ENCODE results near the gene CNTN5. TPM values are rescaled to one million over a fixed set of nuclear protein-coding genes. Genes with fewer than 3 reads are reported as not detected.

Gene CNTN5
- total RNA-seq, 1 donor from 2014 or later: 0.36 TPM

DNA sequence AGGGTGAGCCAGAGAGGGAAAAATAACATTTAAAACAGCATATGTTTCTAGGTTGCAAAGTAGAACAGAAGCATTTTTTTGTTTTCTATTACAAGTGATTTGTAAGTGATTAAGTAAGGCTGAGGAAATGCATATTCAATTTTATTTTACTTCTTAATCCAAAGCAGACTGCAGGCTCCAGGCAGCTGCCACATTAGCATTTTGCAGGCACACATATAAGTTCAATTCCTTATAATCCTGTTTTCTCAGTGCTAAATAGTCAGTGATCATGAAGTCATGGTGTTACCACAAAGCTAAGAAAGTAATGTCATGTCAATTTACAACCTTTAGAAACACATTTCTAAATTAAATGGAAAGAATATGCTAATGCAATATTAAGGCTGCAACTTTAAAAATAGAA lies 149.8 kb downstream of the CNTN5 start:
- DNase-seq: no peak
- intact Hi-C loops (cut with micrococcal nuclease): no loop called here
- H3K9me3 ChIP-seq (replicated peaks): no peaks in the 10 kb centered on the region
- no peaks in the 10 kb centered on the region for H3K27me3 ChIP-seq (ENCODE audit: low read depth)
- no peaks in the 10 kb centered on the region for H3K4me1 ChIP-seq
- H3K36me3 ChIP-seq: no peaks in the 10 kb centered on the region
- H3K4me3 ChIP-seq: no peak overlapping the region
- no peak overlapping the region for H3K27ac ChIP-seq (replicated peaks)
- TF ChIP-seq, protein P1, sequence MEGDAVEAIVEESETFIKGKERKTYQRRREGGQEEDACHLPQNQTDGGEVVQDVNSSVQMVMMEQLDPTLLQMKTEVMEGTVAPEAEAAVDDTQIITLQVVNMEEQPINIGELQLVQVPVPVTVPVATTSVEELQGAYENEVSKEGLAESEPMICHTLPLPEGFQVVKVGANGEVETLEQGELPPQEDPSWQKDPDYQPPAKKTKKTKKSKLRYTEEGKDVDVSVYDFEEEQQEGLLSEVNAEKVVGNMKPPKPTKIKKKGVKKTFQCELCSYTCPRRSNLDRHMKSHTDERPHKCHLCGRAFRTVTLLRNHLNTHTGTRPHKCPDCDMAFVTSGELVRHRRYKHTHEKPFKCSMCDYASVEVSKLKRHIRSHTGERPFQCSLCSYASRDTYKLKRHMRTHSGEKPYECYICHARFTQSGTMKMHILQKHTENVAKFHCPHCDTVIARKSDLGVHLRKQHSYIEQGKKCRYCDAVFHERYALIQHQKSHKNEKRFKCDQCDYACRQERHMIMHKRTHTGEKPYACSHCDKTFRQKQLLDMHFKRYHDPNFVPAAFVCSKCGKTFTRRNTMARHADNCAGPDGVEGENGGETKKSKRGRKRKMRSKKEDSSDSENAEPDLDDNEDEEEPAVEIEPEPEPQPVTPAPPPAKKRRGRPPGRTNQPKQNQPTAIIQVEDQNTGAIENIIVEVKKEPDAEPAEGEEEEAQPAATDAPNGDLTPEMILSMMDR (IDR thresholded peaks at IDR 0.05; ENCODE audit: borderline replicate concordance): no peak

DNA sequence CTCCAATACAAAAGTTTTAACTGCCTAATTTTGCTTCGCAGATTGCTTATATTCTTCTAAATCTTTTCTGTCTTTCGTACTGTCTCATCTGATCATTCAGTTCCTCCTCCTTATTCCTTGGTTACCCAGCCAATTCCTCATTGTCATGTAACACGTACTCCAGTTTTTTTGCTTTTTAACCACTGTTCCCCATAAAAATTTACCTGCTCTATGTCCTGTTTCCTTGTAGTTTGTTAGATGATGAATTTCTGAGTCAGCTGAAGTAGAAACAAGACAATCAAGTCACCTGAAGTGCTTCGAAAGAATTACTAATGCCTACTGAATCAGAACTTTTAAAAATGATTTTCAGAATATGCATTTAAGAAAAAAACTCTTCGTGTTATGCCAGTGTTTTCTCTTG lies 150.6 kb downstream of the CNTN5 start:
- Histone ChIP-seq H3K36me3 (no peaks in the 10 kb centered on the region), H3K27ac (replicated peaks) (no peak overlapping the region), H3K27me3 (ENCODE audit: low read depth) (no peaks in the 10 kb centered on the region), H3K9me3 (replicated peaks) (no peaks in the 10 kb centered on the region), H3K4me1 (no peaks in the 10 kb centered on the region), H3K4me3 (no peak overlapping the region)
- intact Hi-C loops (cut with micrococcal nuclease): no loop called here
- DNase-seq: no peak
- TF ChIP-seq, protein P1 (IDR thresholded peaks at IDR 0.05; ENCODE audit: borderline replicate concordance): no peak

DNA sequence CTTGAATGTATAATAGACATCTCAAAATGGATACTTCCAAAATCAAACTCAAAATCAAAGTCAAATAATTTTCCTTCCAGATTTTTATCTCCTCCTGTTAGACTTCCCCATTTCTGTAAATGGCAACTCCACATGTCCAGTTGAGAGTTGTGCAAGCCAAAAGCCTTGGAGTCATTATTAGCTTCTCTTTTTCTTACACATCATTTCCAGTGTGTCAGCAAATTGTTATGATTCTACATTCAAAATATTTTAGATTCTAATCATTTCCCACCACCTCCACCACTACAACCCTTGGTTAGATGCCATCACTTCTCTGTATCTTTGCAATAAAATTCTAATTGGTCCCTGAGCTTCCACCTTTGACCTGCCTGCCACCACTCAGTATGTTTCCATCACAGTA lies 155.7 kb downstream of the CNTN5 start:
- intact Hi-C loops (cut with micrococcal nuclease): no loop called here
- Histone ChIP-seq H3K4me3 (no peak overlapping the region), H3K27ac (replicated peaks) (no peak overlapping the region), H3K36me3 (no peaks in the 10 kb centered on the region), H3K4me1 (no peaks in the 10 kb centered on the region), H3K27me3 (ENCODE audit: low read depth) (no peaks in the 10 kb centered on the region), H3K9me3 (replicated peaks) (no peaks in the 10 kb centered on the region)
- TF ChIP-seq, protein P1 (IDR thresholded peaks at IDR 0.05; ENCODE audit: borderline replicate concordance): no peak
- no peak for DNase-seq

DNA sequence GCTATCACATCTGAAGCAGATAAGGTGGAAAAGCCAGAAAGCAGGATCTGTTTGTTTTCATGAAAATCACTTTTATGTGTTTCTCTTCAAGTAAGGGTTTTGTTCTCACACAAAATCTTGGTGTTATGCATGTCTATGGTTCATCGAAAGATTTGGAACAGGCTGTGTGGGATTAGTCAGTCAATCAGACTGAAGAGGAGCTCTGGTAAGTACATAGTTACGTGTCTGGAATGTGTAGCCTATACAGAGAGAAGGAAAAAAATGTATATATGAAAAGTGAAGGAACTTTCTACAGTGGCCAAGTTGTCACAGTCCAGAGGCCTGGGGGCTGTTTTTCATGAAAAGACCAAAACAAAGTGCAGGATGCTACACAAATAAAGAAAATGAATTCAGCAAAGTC lies 156.7 kb downstream of the CNTN5 start:
- DNase-seq: no peak
- no peaks in the 10 kb centered on the region for H3K27me3 ChIP-seq (ENCODE audit: low read depth)
- intact Hi-C loops (cut with micrococcal nuclease): no loop called here
- TF ChIP-seq, protein P1 (IDR thresholded peaks at IDR 0.05; ENCODE audit: borderline replicate concordance): no peak
- no peaks in the 10 kb centered on the region for H3K4me1 ChIP-seq
- no peaks in the 10 kb centered on the region for H3K36me3 ChIP-seq
- no peaks in the 10 kb centered on the region for H3K9me3 ChIP-seq (replicated peaks)
- no peak overlapping the region for H3K4me3 ChIP-seq
- H3K27ac ChIP-seq (replicated peaks): no peak overlapping the region

DNA sequence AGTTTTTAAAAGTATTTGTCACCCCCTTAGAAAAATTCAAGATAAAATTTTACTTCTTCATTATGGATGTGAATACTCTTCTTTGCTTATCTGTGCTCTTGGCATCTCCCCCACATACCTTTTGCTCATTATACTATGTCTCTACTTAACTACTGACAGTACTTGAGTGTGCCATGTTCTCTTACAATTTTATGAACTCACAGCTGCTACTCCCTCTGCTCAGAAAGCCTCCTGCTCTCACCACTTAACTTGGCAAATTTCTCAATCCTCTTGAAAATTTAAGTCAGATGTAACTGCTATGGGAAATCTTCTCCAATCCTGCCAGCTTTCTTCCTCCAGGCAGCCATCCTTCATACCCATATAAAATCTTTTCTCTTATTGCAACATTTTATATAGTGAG lies 163.4 kb downstream of the CNTN5 start:
- no peaks in the 10 kb centered on the region for H3K36me3 ChIP-seq
- H3K4me1 ChIP-seq: no peaks in the 10 kb centered on the region
- intact Hi-C loops (cut with micrococcal nuclease): no loop called here
- no peak overlapping the region for H3K27ac ChIP-seq (replicated peaks)
- TF ChIP-seq, protein P1 (IDR thresholded peaks at IDR 0.05; ENCODE audit: borderline replicate concordance): no peak
- DNase-seq: no peak
- no peaks in the 10 kb centered on the region for H3K27me3 ChIP-seq (ENCODE audit: low read depth)
- H3K4me3 ChIP-seq: no peak overlapping the region
- H3K9me3 ChIP-seq (replicated peaks): no peaks in the 10 kb centered on the region

DNA sequence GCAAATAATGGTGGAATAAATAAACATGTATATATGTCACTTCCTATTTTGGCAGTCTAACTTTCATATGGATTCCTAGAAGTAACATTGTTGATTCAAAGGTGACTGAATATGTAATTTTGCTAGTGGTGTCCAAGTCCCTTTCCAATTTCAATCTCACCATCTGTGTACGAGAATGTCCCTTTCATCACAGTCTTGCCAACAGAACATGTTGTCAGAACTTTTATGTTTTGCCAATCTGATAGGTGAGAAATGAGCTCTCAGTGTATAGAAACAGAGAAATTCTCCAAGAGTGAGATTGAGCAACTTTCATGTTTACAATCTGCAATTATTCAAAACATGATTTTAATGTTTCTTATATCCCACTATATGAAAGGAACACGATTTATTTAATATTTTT lies 167.5 kb downstream of the CNTN5 start:
- Histone ChIP-seq H3K36me3 (no peaks in the 10 kb centered on the region), H3K9me3 (replicated peaks) (no peaks in the 10 kb centered on the region), H3K4me1 (no peaks in the 10 kb centered on the region), H3K27ac (replicated peaks) (no peak overlapping the region), H3K4me3 (no peak overlapping the region), H3K27me3 (ENCODE audit: low read depth) (no peaks in the 10 kb centered on the region)
- intact Hi-C loops (cut with micrococcal nuclease): no loop called here
- TF ChIP-seq, protein P1 (IDR thresholded peaks at IDR 0.05; ENCODE audit: borderline replicate concordance): no peak
- no peak for DNase-seq
